ENCODE data around the gene IP6K3.

IP6K3 gene

GRCh38 chr6:33704215-33705066 lies 42.3 kb downstream of the IP6K3 start:
- DNase-seq (ENCODE audit: low spot score): no peak

GRCh38 chr6:33702345-33702977 lies 44.2 kb downstream of the IP6K3 start:
- DNase-seq (ENCODE audit: low spot score): no peak

- DNase-seq (ENCODE audit: low spot score): peak; percentile 48
These were observed 46.2 kb downstream of the IP6K3 start for GRCh38 chr6:33700391-33701050.

- DNase-seq (ENCODE audit: low spot score): no peak
These were observed 47.0 kb downstream of the IP6K3 start for GRCh38 chr6:33699739-33700138.

- no peak for DNase-seq (ENCODE audit: low spot score)
These were observed 47.6 kb downstream of the IP6K3 start for GRCh38 chr6:33699131-33699530.

GRCh38 chr6:33698494-33698893 lies 48.2 kb downstream of the IP6K3 start:
- no peak for DNase-seq (ENCODE audit: low spot score)

- DNase-seq (ENCODE audit: low spot score): no peak
These were observed 48.9 kb downstream of the IP6K3 start for GRCh38 chr6:33697845-33698244.

- DNase-seq (ENCODE audit: low spot score): no peak
These were observed 49.9 kb downstream of the IP6K3 start for GRCh38 chr6:33696548-33697518.

- no peak for DNase-seq (ENCODE audit: low spot score)
These were observed 50.6 kb downstream of the IP6K3 start for GRCh38 chr6:33696076-33696475.

GRCh38 chr6:33695451-33695887 lies 51.2 kb downstream of the IP6K3 start:
- no peak for DNase-seq (ENCODE audit: low spot score)

GRCh38 chr6:33694977-33695376 lies 51.7 kb downstream of the IP6K3 start:
- DNase-seq (ENCODE audit: low spot score): no peak

- no peak for DNase-seq (ENCODE audit: low spot score)
These were observed 52.2 kb downstream of the IP6K3 start for GRCh38 chr6:33694401-33694931.

- no peak for DNase-seq (ENCODE audit: low spot score)
These were observed 53.3 kb downstream of the IP6K3 start for GRCh38 chr6:33693186-33694105.

- no peak for DNase-seq (ENCODE audit: low spot score)
These were observed 53.9 kb downstream of the IP6K3 start for GRCh38 chr6:33692760-33693158.

GRCh38 chr6:33692078-33692759 lies 54.5 kb downstream of the IP6K3 start:
- DNase-seq (ENCODE audit: low spot score): no peak

GRCh38 chr6:33691456-33692077 lies 55.1 kb downstream of the IP6K3 start:
- DNase-seq (ENCODE audit: low spot score): no peak

- DNase-seq (ENCODE audit: low spot score): no peak
These were observed 55.9 kb downstream of the IP6K3 start for GRCh38 chr6:33690766-33691165.

- no peak for DNase-seq (ENCODE audit: low spot score)
These were observed 56.8 kb downstream of the IP6K3 start for GRCh38 chr6:33689879-33690278.

- no peak for DNase-seq (ENCODE audit: low spot score)
These were observed 57.6 kb downstream of the IP6K3 start for GRCh38 chr6:33689148-33689494.

All from hematopoietic multipotent progenitor cell treated with erythropoietin and hydrocortisone succinate and interleukin-3 and kit ligand, for 17 days (in vitro differentiated cells).